Activated CD4-positive, alpha-beta T cell treated with anti-CD3 and anti-CD28 coated beads, Interleukin-2, amount 10 ng/mL, durations not matched to agents 24 days and 14 days (primary cell): Measurements from ENCODE around the gene SDC3. TPM values are rescaled to one million over a fixed set of nuclear protein-coding genes. Genes with fewer than 3 reads are reported as not detected.

Experiments used
- DNase-seq: peaks from one replicate; pipeline ENCODE4 v3.0.0; 2022
- H3K27ac Mint-ChIP-seq: one replicate; pipeline ENCODE4 v1.8.0; 2022; ENCODE audit warnings: mild to moderate bottlenecking, mixed read lengths
- H3K27me3 Mint-ChIP-seq: one replicate; pipeline ENCODE4 v1.8.0; 2022; ENCODE audit warnings: mixed read lengths
- H3K36me3 Mint-ChIP-seq: one replicate; pipeline ENCODE4 v1.8.0; 2022; ENCODE audit warnings: low read depth, mild to moderate bottlenecking, mixed read lengths
- H3K4me1 Mint-ChIP-seq: one replicate; pipeline ENCODE4 v1.8.0; 2021; ENCODE audit warnings: mixed read lengths
- H3K4me3 Mint-ChIP-seq: one replicate; pipeline ENCODE4 v1.8.0; 2022; ENCODE audit warnings: mild to moderate bottlenecking, moderate library complexity, mixed read lengths
- H3K9me3 Mint-ChIP-seq: one replicate; pipeline ENCODE4 v1.8.0; 2021; ENCODE audit warnings: mixed read lengths
- intact Hi-C: fragments of 100-400 bp; cut with micrococcal nuclease; formaldehyde crosslinking; loops from one replicate; pipeline ENCODE4 v1.15.1; 2023
- total RNA-seq: library from RNA; stranded (reverse); gene quantifications from 2 replicates; pipeline ENCODE4 v1.2.3, GENCODE V29; 2022

Gene SDC3
- total RNA-seq, 1 donor from 2014 or later: 0.44 TPM

DNA sequence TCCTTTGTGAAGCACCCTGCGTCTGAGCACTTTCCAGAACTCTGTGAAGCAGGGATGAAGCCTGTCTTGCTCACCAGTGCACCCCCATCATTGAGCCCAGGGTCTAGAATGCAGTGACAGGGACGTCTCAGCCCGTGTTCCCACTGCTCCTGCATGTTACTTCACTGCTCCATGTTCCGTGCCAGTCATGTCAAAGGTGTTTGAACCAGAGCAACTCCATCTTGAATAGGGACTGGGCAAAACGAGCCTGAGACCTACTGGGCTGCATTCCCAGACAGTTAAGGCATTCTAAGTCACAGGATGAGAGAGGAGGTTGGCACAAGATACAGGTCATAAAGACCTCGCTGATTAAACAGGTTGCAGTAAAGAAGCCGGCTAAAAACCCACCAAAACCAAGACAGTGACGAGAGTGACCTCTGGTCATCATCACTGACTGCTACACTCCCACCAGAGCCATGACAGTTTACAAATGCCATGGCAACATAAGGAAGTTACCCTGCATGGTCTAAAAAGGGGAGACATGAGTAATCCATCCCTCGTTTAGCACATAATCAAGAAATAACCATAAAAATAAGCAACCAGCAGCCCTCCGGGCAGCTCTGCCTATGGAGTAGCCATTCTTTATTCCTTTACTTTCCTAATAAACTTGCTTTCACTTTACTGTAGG lies 63.2 kb downstream of the SDC3 start:
- peaks cover 58% of the 10 kb centered on the region for H3K27me3 Mint-ChIP-seq
- no peaks in the 10 kb centered on the region for H3K4me1 Mint-ChIP-seq
- H3K9me3 Mint-ChIP-seq: no peaks in the 10 kb centered on the region
- H3K27ac Mint-ChIP-seq: no peak overlapping the region
- H3K4me3 Mint-ChIP-seq: no peak overlapping the region
- intact Hi-C loops: no loop called here
- no peak for DNase-seq
- H3K36me3 Mint-ChIP-seq: no peaks in the 10 kb centered on the region

DNA sequence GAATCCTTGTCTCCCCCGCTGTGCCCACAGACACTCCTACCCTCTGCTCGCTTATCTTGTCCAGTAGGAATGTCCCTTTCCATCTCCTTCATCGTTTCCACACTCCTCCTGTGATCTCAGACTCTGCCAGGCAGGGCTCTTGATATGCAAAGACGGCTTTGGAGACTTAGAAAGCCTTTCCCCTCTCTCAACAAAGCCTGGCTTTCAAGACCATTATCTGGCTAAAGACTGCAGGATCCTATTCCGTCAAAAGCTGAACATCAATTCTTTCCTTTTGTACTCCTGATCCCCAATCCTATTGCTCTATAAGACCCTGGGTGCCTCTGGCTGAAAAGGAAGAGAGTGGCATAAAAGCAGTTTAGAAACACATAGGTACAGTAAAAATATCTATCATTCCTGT lies 63.9 kb downstream of the SDC3 start:
- peaks cover 58% of the 10 kb centered on the region for H3K27me3 Mint-ChIP-seq
- H3K4me3 Mint-ChIP-seq: no peak overlapping the region

DNA sequence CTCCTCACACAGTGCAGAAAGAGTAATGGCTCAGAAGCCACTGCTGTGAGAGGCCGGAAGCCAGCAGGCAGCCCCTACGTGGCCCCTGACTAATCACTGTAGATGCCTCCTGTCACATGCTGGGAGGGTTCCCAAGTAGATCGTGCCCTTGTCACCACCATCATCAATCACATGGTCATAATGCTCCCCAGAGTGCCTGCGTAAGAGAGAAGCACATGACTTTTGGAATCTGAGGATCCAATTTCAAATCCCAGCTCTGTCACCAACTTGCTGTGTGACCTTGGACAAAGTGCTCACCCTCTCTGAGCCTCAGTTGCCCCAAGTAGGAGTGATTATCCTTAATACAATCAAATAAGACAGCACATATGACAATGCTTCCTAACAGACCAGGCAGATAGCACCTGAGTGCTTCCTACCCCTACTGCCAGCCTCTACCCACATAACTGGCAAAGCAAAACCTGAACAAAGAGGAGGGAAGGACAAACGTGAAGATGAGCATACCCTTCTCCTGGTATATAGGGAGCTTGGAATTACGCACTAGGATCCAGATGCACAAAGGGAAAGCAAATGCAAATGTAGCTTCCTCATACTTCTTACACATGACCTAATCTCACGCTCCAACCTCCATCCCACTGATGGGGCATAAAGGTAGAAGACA lies 65.7 kb downstream of the SDC3 start:
- no peak for DNase-seq
- Mint-ChIP-seq H3K4me1 (no peaks in the 10 kb centered on the region), H3K27me3 (peaks cover 53% of the 10 kb centered on the region), H3K36me3 (no peaks in the 10 kb centered on the region), H3K9me3 (no peaks in the 10 kb centered on the region), H3K27ac (no peak overlapping the region), H3K4me3 (no peak overlapping the region)
- intact Hi-C loops: no loop called here

More for the DNA sequence above, 63.9 kb downstream of the SDC3 start:
- no peak overlapping the region for H3K27ac Mint-ChIP-seq
- intact Hi-C loops: no loop called here
- no peaks in the 10 kb centered on the region for H3K36me3 Mint-ChIP-seq
- no peaks in the 10 kb centered on the region for H3K9me3 Mint-ChIP-seq
- H3K4me1 Mint-ChIP-seq: no peaks in the 10 kb centered on the region
- DNase-seq: no peak

DNA sequence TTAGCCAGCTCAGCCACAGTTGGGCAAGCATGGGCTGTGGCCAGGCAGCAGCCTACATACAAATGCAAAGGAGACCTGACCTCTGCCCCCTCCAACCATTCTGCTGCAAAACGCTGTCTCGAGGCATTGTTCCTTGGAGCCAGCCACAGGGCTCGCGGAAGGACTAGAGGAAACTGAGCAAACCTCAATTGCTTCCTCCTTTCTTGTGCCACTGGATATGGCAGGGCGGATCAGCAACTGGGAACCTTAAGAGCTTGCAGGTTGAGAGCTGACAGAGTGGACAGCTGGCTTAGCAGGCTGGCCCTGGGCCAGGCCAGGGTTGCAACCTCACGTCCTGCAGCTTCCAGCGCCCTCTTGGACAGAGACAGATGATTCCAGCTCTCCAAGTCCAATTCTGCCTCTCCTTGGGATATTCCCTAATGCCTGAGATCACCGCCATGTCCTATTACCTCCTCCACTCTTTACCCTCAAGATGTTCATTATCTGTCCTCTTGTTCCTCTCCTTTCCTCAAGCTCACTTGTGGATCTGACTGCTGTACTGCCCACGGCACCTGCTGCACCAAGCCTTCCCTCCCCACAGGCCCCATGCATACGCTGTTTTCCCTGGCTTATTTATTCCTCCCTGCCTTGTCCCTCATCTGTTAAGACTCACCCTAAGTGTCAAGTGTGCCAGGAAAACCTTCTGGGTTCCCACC lies 67.5 kb downstream of the SDC3 start:
- intact Hi-C loops: no loop called here
- Mint-ChIP-seq H3K4me3 (no peak overlapping the region), H3K36me3 (no peaks in the 10 kb centered on the region), H3K4me1 (no peaks in the 10 kb centered on the region), H3K27me3 (peaks cover 47% of the 10 kb centered on the region), H3K9me3 (no peaks in the 10 kb centered on the region), H3K27ac (no peak overlapping the region)
- DNase-seq: no peak

DNA sequence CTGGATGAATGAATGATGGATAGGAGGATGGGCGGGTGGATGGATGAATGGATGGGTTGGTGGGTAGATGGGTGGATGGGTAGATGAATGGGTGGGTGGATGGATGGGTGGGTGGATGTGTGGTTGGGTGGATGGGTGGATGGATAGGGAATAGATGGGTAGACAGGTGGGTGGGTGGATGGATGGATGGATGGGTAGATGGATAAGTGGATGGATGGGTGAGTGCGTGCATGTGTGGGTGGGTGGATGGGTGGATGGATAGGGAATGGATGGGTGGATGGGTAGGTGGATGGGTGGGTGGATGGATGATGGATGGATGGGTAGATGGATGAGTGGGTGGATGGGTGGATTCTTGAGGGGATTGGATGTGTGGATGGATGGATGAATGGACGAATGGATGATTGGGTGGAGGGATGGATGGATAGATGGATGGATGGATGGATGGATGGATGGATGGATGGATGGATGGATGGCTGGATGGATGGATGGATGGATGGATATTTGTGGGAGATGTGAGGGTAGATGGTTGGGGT lies 68.7 kb downstream of the SDC3 start:
- no peak overlapping the region for H3K4me3 Mint-ChIP-seq
- H3K9me3 Mint-ChIP-seq: no peaks in the 10 kb centered on the region
- no peak overlapping the region for H3K27ac Mint-ChIP-seq
- peaks cover 38% of the 10 kb centered on the region for H3K27me3 Mint-ChIP-seq
- intact Hi-C loops: no loop called here
- no peak for DNase-seq
- H3K36me3 Mint-ChIP-seq: no peaks in the 10 kb centered on the region
- H3K4me1 Mint-ChIP-seq: no peaks in the 10 kb centered on the region

DNA sequence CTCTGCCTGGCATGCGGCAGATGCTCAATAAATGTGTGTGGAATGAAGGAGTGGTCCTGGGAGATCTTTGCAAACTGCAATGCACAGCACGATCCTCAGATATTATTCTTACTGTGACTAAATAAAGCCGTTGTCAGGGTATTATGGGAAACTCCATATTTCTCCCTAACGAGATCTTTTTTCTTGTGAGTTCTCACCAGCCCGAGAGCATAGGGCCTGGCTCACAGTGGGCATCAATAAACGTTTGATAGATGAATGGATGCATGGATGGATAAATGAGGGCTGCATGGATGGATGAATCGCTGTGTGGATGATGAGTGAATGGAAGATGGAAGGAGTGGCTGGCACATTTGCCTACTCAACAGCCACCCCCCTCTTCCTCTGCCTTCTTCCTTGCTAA lies 69.6 kb downstream of the SDC3 start:
- intact Hi-C loops: no loop called here
- no peaks in the 10 kb centered on the region for H3K4me1 Mint-ChIP-seq
- peaks cover 34% of the 10 kb centered on the region for H3K27me3 Mint-ChIP-seq
- DNase-seq: no peak
- H3K36me3 Mint-ChIP-seq: no peaks in the 10 kb centered on the region
- H3K27ac Mint-ChIP-seq: no peak overlapping the region
- no peak overlapping the region for H3K4me3 Mint-ChIP-seq
- H3K9me3 Mint-ChIP-seq: no peaks in the 10 kb centered on the region

DNA sequence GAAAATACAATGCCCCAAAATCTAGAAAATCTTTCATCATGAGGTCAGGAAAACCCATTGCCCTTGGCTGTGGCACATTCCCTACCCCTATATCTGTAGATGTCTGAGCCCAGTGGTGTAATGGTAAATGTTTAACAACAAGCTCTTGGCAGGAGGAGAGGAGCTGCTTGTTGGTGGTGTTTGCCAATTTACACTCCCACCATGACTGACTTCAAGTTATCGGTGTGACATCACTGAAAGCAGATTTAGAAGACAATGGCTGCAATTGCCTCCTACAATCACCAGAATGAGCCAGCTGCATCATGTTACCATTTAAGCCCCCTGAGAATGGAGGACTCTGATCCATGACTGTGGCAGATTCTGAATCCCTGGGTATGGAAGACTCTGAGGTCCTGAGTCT lies 70.9 kb downstream of the SDC3 start:
- no peaks in the 10 kb centered on the region for H3K4me1 Mint-ChIP-seq
- no peak overlapping the region for H3K4me3 Mint-ChIP-seq
- H3K36me3 Mint-ChIP-seq: no peaks in the 10 kb centered on the region
- H3K27me3 Mint-ChIP-seq: peaks cover 39% of the 10 kb centered on the region
- DNase-seq: no peak
- intact Hi-C loops: no loop called here
- no peak overlapping the region for H3K27ac Mint-ChIP-seq
- H3K9me3 Mint-ChIP-seq: no peaks in the 10 kb centered on the region

DNA sequence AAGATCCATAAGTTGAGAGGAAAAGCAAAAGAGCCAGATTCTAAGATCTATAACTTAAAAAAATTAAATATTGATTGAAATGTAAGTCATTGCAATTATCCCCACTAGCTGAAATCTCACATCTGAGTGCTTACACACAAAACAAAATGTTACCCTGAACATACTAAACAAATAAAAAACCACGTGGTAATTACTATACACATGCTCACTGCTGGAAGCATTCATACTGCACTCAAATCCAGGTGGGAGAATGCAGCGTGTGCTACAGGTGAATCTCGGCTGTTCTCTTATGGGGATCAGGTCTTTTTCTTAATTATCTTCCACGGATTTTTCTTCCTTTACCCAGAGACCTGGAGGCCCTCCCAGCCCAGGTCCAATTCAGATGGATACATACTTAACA lies 74.3 kb downstream of the SDC3 start:
- Mint-ChIP-seq H3K27me3 (peaks cover 19% of the 10 kb centered on the region), H3K4me3 (no peak overlapping the region), H3K27ac (no peak overlapping the region), H3K4me1 (no peaks in the 10 kb centered on the region), H3K36me3 (no peaks in the 10 kb centered on the region), H3K9me3 (no peaks in the 10 kb centered on the region)
- intact Hi-C loops: no loop called here
- DNase-seq: no peak

DNA sequence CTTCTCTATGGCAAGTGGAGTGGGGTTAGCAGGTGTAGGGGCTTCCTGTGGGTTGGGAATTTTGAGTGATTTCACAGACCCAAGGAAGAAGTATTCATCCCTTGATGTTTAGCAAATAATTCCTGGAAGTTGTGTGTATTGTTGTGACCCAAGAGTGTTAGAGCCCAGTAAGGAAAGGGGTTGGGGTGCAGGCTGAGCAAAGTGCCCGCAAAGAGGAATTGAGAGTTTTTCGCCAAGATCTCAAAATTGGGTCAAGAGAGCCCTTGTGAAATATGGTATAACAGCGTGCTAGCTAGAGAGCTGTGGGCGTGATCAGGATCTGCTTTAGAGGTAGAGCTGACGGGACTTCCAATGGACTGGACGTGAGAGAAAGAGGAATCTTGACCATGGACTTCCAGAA lies 78.0 kb downstream of the SDC3 start:
- intact Hi-C loops: no loop called here
- Mint-ChIP-seq H3K9me3 (no peaks in the 10 kb centered on the region), H3K4me1 (no peaks in the 10 kb centered on the region), H3K4me3 (no peak overlapping the region), H3K36me3 (no peaks in the 10 kb centered on the region), H3K27me3 (peaks cover 34% of the 10 kb centered on the region), H3K27ac (no peak overlapping the region)
- no peak for DNase-seq

DNA sequence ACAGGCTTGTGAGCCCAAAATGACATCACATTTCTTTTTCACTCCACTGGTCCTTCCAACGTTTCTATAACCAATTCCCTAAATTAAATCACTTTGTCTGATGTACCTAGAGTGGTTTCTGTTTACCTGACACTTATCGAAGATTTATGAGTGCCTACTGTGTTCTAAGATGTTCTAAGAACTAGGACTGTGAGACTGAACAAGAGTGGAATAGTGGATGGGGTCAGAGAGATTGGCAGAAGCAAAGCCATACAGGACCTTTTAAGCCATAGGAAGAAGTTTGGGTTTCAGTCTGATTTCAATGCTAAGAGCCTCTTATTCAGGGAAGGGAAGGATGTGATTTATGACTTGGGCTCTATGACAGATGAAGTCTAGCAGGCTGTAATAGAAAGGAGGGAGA lies 78.7 kb downstream of the SDC3 start:
- Mint-ChIP-seq H3K4me1 (no peaks in the 10 kb centered on the region), H3K36me3 (no peaks in the 10 kb centered on the region), H3K27ac (no peak overlapping the region), H3K27me3 (peaks cover 40% of the 10 kb centered on the region), H3K9me3 (no peaks in the 10 kb centered on the region), H3K4me3 (no peak overlapping the region)
- DNase-seq: no peak
- intact Hi-C loops: no loop called here

DNA sequence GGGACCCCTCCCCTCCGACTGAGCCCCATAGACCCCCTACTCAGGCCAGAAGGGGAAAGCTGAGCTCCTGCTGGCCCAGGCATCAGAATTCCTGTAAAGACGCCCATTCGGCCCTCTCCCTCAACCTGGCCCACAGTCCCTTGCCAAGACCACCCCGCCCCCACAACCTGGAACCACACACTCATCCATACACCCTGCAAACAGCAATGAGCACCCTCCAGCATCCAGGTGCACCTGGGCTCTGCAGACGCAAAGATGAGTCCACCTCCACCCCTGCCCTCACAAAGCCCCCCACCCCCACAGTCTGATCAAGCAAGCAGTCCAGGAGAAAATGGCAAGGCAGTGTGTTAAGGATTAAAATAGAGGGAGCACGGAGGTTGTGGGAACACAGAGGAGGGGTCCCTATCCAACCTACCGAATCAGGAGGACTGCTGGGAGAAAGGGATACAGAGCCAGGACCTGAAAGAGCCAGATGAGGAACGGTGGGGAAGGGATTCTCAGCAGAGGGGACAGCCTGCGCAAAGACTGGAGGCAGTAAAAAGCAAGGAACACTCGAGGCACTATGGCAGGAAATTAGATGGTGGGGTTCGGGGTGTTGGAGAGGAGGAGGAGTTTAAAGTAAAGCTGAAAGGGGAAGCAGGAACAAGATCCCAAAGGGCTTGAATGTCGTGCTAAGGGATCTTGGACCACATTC lies 83.7 kb downstream of the SDC3 start:
- Mint-ChIP-seq H3K27me3 (peaks cover 65% of the 10 kb centered on the region), H3K9me3 (no peaks in the 10 kb centered on the region), H3K27ac (no peak overlapping the region), H3K4me3 (no peak overlapping the region), H3K4me1 (peaks cover 10% of the 10 kb centered on the region), H3K36me3 (no peaks in the 10 kb centered on the region)
- intact Hi-C loops: no loop called here
- no peak for DNase-seq

DNA sequence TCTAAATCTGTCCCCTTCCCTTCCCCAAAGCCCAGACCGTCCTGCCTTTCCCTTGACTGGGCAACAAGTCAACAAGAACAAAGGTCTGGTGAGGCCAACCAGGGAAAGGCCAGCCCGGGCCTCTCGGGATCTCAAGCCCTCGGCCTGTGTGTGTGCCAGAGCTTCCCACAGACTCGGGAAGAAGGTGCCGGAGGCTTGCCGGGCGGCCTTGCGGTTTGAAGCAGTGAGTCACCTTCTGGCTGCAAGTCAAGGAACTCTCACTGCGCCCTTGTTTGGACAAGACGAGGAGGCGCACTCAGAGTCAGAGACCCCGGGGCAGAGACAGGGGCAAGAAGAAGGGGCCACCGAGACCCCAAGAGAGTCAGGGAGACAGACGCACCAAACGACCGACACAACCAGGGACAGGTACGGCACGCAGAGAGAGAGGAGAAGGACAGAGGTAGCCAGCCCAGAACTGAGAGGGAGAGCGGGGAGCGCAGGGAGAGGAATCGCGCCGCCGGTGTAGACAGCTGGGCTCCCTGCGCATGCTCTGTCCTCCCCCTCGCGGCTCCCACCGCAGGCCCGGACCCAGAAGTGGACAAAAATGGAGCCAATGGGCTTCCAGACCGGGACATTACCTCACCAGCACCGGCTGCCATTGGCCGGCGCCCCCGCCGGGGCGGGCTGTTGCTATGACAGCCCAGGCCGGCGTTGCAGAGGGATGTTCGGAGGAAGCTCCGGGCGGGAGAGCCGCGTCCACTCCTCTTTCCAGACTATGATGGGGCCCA lies 84.4 kb downstream of the SDC3 start:
- Mint-ChIP-seq H3K27me3 (peaks cover 67% of the 10 kb centered on the region), H3K36me3 (no peaks in the 10 kb centered on the region), H3K9me3 (no peaks in the 10 kb centered on the region), H3K4me3 (peak overlapping the region; percentile 77), H3K4me1 (peaks cover 10% of the 10 kb centered on the region), H3K27ac (no peak overlapping the region)
- peak; percentile 87 for DNase-seq
- intact Hi-C loops: no loop called here

DNA sequence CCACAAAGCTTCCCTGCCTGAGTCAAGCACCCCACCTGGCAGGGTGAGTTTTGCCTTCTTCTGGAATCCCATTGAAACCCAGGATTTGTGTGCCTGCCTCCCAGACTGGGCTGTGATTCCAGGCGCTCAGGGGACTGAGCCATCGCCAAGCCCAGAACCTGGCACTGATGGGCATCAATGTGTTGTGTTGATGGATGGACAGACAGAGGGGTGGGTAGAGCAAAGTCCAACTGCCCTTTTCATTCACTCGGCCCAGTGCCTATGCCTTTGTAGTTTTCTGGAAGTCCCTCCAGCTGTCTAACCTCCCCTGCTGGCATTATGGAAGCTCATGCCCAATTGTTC lies 85.0 kb downstream of the SDC3 start:
- H3K4me3 Mint-ChIP-seq: peak overlapping the region; percentile 77
- DNase-seq: no peak
- H3K27me3 Mint-ChIP-seq: peaks cover 64% of the 10 kb centered on the region
- H3K27ac Mint-ChIP-seq: no peak overlapping the region
- peaks cover 10% of the 10 kb centered on the region for H3K4me1 Mint-ChIP-seq
- H3K9me3 Mint-ChIP-seq: no peaks in the 10 kb centered on the region
- no peaks in the 10 kb centered on the region for H3K36me3 Mint-ChIP-seq
- intact Hi-C loops: no loop called here
